H1 (cell line): Measurements from ENCODE around the gene DGCR8. TPM values are rescaled to one million over a fixed set of nuclear protein-coding genes. Genes with fewer than 3 reads are reported as not detected.

Experiments used
- CTCF ChIA-PET: fragments of 300-600 bp; sonication (Branson Sonifier 250); formaldehyde crosslinking; loops from one replicate; lab custom pipeline; 2021; ENCODE audit not compliant: partially characterized antibody; lab: Charles Lee
- POLR2A ChIA-PET: fragments of 300-600 bp; sonication (Branson Sonifier 250); formaldehyde crosslinking; loops from one replicate; lab custom pipeline; 2021; ENCODE audit warnings: inconsistent platforms; ENCODE audit not compliant: partially characterized antibody; lab: Charles Lee
- DNase-seq, 2 experiments: peaks; one replicate each; pipeline versions ENCODE4 v3.0.0 to v3.0.0-alpha.2; 2010 to 2022; ENCODE audit warnings: low spot score in 2 of 2, low read depth in 1 of 2, mixed read lengths in 1 of 2
- FAIRE-seq: peaks from 2 replicates; lab custom pipeline; 2011; peaks lifted over from hg19 to GRCh38; lab: Jason Lieb, UNC
- H2AFZ ChIP-seq: 2 replicates; pipeline ENCODE4 v1.8.1; 2012; ENCODE audit warnings: low read length, inconsistent platforms
- H2AK5ac ChIP-seq: 2 replicates; pipeline ENCODE4 v1.6.1; 2013; ENCODE audit warnings: low read depth, low read length
- H2BK120ac ChIP-seq: replicated peaks from 2 replicates; pipeline ENCODE3; 2013; ENCODE audit warnings: low read depth, low read length, inconsistent platforms
- H2BK12ac ChIP-seq: 2 replicates; pipeline ENCODE4 v1.6.1; 2013; ENCODE audit warnings: low read depth, low read length
- H2BK15ac ChIP-seq: 2 replicates; pipeline ENCODE4 v1.6.1; 2013; ENCODE audit warnings: low read length
- H2BK20ac ChIP-seq: 2 replicates; pipeline ENCODE4 v1.6.1; 2013; ENCODE audit warnings: low read length
- H2BK5ac ChIP-seq: 2 replicates; pipeline ENCODE4 v1.6.1; 2013; ENCODE audit warnings: low read depth, low read length
- H3K14ac ChIP-seq: 2 replicates; pipeline ENCODE4 v1.6.1; 2013; ENCODE audit warnings: inconsistent platforms; ENCODE audit not compliant: insufficient read length
- H3K18ac ChIP-seq: 2 replicates; pipeline ENCODE4 v1.6.1; 2013; ENCODE audit warnings: low read length; ENCODE audit errors: extremely low read depth
- H3K23ac ChIP-seq: 2 replicates; pipeline ENCODE4 v1.6.1; 2013; ENCODE audit warnings: inconsistent platforms; ENCODE audit not compliant: insufficient read length
- H3K23me2 ChIP-seq: 2 replicates; pipeline ENCODE4 v1.6.1; 2013; ENCODE audit warnings: low read depth, low read length
- H3K27ac ChIP-seq: 2 replicates; pipeline ENCODE4 v1.6.1; 2011; ENCODE audit warnings: low read depth, low read length, inconsistent platforms
- H3K27me3 ChIP-seq, 4 experiments: replicated peaks in 1 of 4; 1 replicate in 1 of 4; 2 replicates in 3 of 4; pipeline versions ENCODE4 v1.6.1 to v1.8.1; 2011 to 2013; ENCODE audit warnings: low read length in 3 of 4, mild to moderate bottlenecking in 3 of 4, inconsistent platforms in 2 of 4, mixed read lengths in 2 of 4, moderate library complexity in 1 of 4; ENCODE audit not compliant: control insufficient read depth in 3 of 4, insufficient read depth in 3 of 4; ENCODE audit errors: extremely low read depth in 1 of 4
- H3K36me3 ChIP-seq, 4 experiments: 2 replicates each; pipeline versions ENCODE4 v1.6.1 to v1.8.1; 2011 to 2013; ENCODE audit warnings: mild to moderate bottlenecking in 4 of 4, low read length in 3 of 4, moderate library complexity in 2 of 4, control low read depth in 1 of 4, inconsistent platforms in 1 of 4; ENCODE audit not compliant: insufficient read depth in 4 of 4, control insufficient read depth in 2 of 4
- H3K4ac ChIP-seq: replicated peaks from 2 replicates; pipeline ENCODE3; 2013; ENCODE audit warnings: low read length, low read depth, mixed read lengths, inconsistent platforms; ENCODE audit not compliant: insufficient read length
- H3K4me1 ChIP-seq, 4 experiments: replicated peaks in 1 of 4; 1 replicate in 1 of 4; 2 replicates in 3 of 4; pipeline versions ENCODE4 v1.6.1 to v1.8.1; 2011 to 2013; ENCODE audit warnings: low read length in 3 of 4, inconsistent platforms in 2 of 4, mixed read lengths in 1 of 4; ENCODE audit not compliant: insufficient read depth in 4 of 4, control insufficient read depth in 3 of 4
- H3K4me2 ChIP-seq, 2 experiments: 2 replicates each; pipeline versions ENCODE4 v1.6.1 to v1.8.1; 2011 to 2013; ENCODE audit warnings: low read depth in 2 of 2, low read length in 2 of 2, control low read depth in 1 of 2, inconsistent platforms in 1 of 2, mild to moderate bottlenecking in 1 of 2; ENCODE audit not compliant: insufficient read depth in 1 of 2
- H3K4me3 ChIP-seq, 4 experiments: fragments of 200-600, 300-600 bp in 1 of 4; sonication (generic), shearing (Covaris generic), sonication (Bioruptor Twin) in 1 of 4; 2 replicates each; pipeline versions ENCODE4 v1.5.1 to v1.8.1; 2011 to 2016; ENCODE audit warnings: low read length in 4 of 4, low read depth in 3 of 4, control low read depth in 2 of 4, inconsistent platforms in 2 of 4, mild to moderate bottlenecking in 2 of 4, mixed read lengths in 1 of 4, moderate library complexity in 1 of 4; ENCODE audit not compliant: insufficient read depth in 2 of 4; ENCODE audit errors: extremely low read depth in 1 of 4
- H3K56ac ChIP-seq: replicated peaks from 2 replicates; pipeline ENCODE3; 2013; ENCODE audit warnings: low read depth, mild to moderate bottlenecking, mixed read lengths, low read length, inconsistent platforms; ENCODE audit not compliant: insufficient read length
- H3K79me1 ChIP-seq: 2 replicates; pipeline ENCODE4 v1.6.1; 2013; ENCODE audit warnings: low read depth, low read length, control low read depth
- H3K79me2 ChIP-seq, 2 experiments: 2 replicates each; pipeline versions ENCODE4 v1.6.1 to v1.8.1; 2012 to 2013; ENCODE audit warnings: low read length in 2 of 2, mild to moderate bottlenecking in 2 of 2, inconsistent platforms in 1 of 2; ENCODE audit not compliant: insufficient read depth in 2 of 2, control insufficient read depth in 1 of 2
- H3K9ac ChIP-seq, 4 experiments: replicated peaks in 1 of 4; 1 replicate in 1 of 4; 2 replicates in 3 of 4; pipeline versions ENCODE4 v1.6.1 to v1.8.1; 2011 to 2013; ENCODE audit warnings: low read depth in 3 of 4, low read length in 3 of 4, control low read depth in 2 of 4, mild to moderate bottlenecking in 2 of 4, moderate library complexity in 2 of 4, inconsistent platforms in 1 of 4; ENCODE audit errors: extremely low read depth in 1 of 4
- H3K9me3 ChIP-seq, 2 experiments: 2 replicates each; pipeline versions ENCODE4 v1.6.1 to v1.8.1; 2012 to 2013; ENCODE audit warnings: mild to moderate bottlenecking in 2 of 2, moderate library complexity in 2 of 2, control low read depth in 1 of 2, inconsistent platforms in 1 of 2, low read depth in 1 of 2, low read length in 1 of 2, mixed read lengths in 1 of 2; ENCODE audit not compliant: insufficient read depth in 2 of 2
- H4K20me1 ChIP-seq, 2 experiments: replicated peaks in 1 of 2; 2 replicates each; pipeline versions ENCODE3 to v1.8.1; 2011 to 2013; ENCODE audit warnings: inconsistent platforms in 2 of 2, low read length in 2 of 2, mild to moderate bottlenecking in 1 of 2; ENCODE audit not compliant: insufficient read depth in 2 of 2, control insufficient read depth in 1 of 2
- H4K5ac ChIP-seq: 2 replicates; pipeline ENCODE4 v1.6.1; 2013; ENCODE audit warnings: low read length, low read depth, mixed read lengths, inconsistent platforms; ENCODE audit not compliant: insufficient read length
- H4K8ac ChIP-seq: 2 replicates; pipeline ENCODE4 v1.8.0; 2013; ENCODE audit warnings: mild to moderate bottlenecking, moderate library complexity, low read length, inconsistent platforms; ENCODE audit not compliant: insufficient read depth; ENCODE audit errors: extremely low read depth
- H4K91ac ChIP-seq: replicated peaks from 2 replicates; pipeline ENCODE3; 2013; ENCODE audit warnings: low read length, mixed read lengths, inconsistent platforms; ENCODE audit not compliant: insufficient read length
- CBX8 ChIP-seq: fragments of 300-800, 300-1000 bp; sonication (generic); IDR thresholded peaks from 2 replicates; pipeline ENCODE4 v1.7.1; 2016; ENCODE audit warnings: low read depth, low read length, borderline replicate concordance
- CHD1 ChIP-seq: IDR thresholded peaks from 2 replicates; pipeline ENCODE4 v1.6.1; 2012; ENCODE audit warnings: low read depth, low read length, improper control_type of control experiment
- GTF2F1 ChIP-seq: IDR thresholded peaks from 2 replicates; pipeline ENCODE4 v1.6.1; 2012; ENCODE audit warnings: low read depth, low read length, improper control_type of control experiment, borderline replicate concordance
- KDM4A ChIP-seq: IDR thresholded peaks from one replicate; pipeline ENCODE4 v1.7.1; 2012; ENCODE audit warnings: low read depth, mild to moderate bottlenecking, moderate library complexity, low read length, inconsistent platforms; ENCODE audit not compliant: severe bottlenecking
- POLR2A ChIP-seq, 2 experiments: IDR thresholded peaks; 1 replicate in 1 of 2; 2 replicates in 1 of 2; pipeline ENCODE4 v1.6.1; 2011; ENCODE audit warnings: low read depth in 2 of 2, low read length in 2 of 2, mild to moderate bottlenecking in 2 of 2; ENCODE audit errors: control extremely low read depth in 1 of 2
- POLR2AphosphoS5 ChIP-seq: IDR thresholded peaks from 2 replicates; pipeline ENCODE4 v1.6.1; 2011; ENCODE audit warnings: low read depth, low read length
- WGBS, 2 experiments: shearing (Covaris generic) in 1 of 2; methylation state at CpG; one replicate each; pipeline versions ENCODE4 v1.1.6 to v1.1.7; 2013 to 2015; ENCODE audit warnings: low lambda C conversion rate in 2 of 2, mixed read lengths in 2 of 2, inconsistent platforms in 1 of 2, low coverage in 1 of 2, missing lambda C conversion rate in 1 of 2; ENCODE audit not compliant: insufficient replicate concordance in 2 of 2, insufficient coverage in 1 of 2, insufficient read length in 1 of 2; ENCODE audit errors: extremely low coverage in 1 of 2, missing lambda C conversion rate in 1 of 2; 5-methylcytosine and 5-hydroxymethylcytosine counted together
- polyA plus RNA-seq, 7 experiments: library from polyadenylated mRNA; depleted of rRNA in 3 of 7; stranded (reverse) in 5 of 7; unstranded in 2 of 7; fragments of >200 nt in 5 of 7; fragments of 200-250 nt in 2 of 7; gene quantifications; 1 replicate in 5 of 7; 2 replicates in 1 of 7; 4 replicates in 1 of 7; pipeline versions ENCODE4 v1.2.1 to v1.2.3, GENCODE V29; 2011 to 2013; ENCODE audit warnings: missing spikeins in 2 of 7, mixed read lengths in 2 of 7
- total RNA-seq: library from RNA; stranded (reverse); fragmentation: NEBNext Ultra II Directional; extraction: Animal tissue kit (Norgen Biotek cat#: 25700); gene quantifications from 2 replicates; pipeline ENCODE4 v1.2.1, GENCODE V29; 2021
- TF ChIP-seq, protein P1 (sequence below): IDR thresholded peaks from 2 replicates; pipeline ENCODE4 v1.6.1; 2011; ENCODE audit warnings: low read depth, mild to moderate bottlenecking, low read length; ENCODE audit not compliant: insufficient read depth

DGCR8 gene
- total and polyA plus RNA-seq, 2 of the 8 experiments (the other 6 are each of a cell fraction or from before 2014, with no cell fraction given), result 23.7 to 43.7 TPM

DNA sequence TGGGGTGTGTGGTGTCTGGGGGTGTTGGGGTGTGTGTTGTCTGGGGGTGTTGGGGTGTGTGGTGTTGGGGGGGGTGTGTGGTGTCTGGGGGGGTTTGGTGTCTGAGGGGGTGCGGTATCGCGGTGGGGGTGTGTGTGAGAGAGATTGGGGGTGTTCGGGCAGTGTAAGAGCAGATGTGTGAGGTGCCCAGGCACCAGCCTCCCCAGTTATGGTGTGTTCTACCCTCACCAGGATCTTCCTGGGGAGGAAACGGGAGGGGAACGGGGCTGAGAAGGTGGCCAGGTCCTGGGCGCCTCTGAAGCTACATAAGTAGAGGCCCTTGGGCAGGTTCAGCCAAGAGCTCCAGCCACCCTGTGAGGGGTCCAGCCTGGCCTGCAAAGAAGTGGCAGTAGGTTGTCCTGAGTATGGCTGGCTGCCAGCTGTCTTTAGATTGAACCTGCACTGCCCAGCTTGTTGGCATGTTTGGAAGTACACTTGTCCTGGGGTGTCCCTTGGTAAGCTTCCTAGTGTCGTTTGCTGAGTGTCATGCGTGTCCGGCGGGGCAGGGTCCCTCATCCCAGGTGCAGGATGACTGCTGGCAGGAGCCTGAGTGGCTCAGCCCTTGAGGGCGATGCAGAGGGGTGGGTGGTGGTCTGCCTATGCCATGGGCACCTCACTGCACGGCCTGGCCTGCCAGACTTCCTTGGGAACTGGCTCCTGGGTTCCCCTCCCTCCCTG is 43.5 kb downstream of the DGCR8 start:
- Histone ChIP-seq H3K4me2 (no peak overlapping the region), H3K4me1 (peaks cover 0 to 13% (median 5%) of the 10 kb centered on the region in 4 experiments; a peak in 5 of 7 replicates), H2BK5ac (no peak overlapping the region; the same call in 1 of the 2 replicates), H2BK20ac (no peak overlapping the region), H3K36me3 (peaks cover 54 to 84% (median 68%) of the 10 kb centered on the region in 4 experiments), H3K9me3 (no peaks in the 10 kb centered on the region), H3K27ac (no peak overlapping the region), H2AFZ (no peak overlapping the region), H4K91ac (no peak overlapping the region), H3K14ac (no peak overlapping the region), H3K9ac (no peak overlapping the region), H3K79me2 (peaks cover 39 to 60% of the 10 kb centered on the region in 2 experiments), H2AK5ac (no peak overlapping the region), H2BK12ac (no peak overlapping the region), H3K4me3 (no peak overlapping the region), H3K23me2 (peaks cover 7% of the 10 kb centered on the region; the same call in 1 of the 2 replicates), H2BK120ac (no peak overlapping the region), H2BK15ac (no peak overlapping the region), H3K4ac (no peak overlapping the region), H4K5ac (no peak overlapping the region), H3K27me3 (no peaks in the 10 kb centered on the region), H4K20me1 (peaks cover 41 to 51% of the 10 kb centered on the region in 2 experiments), H3K56ac (no peak overlapping the region), H3K79me1 (peaks cover 8% of the 10 kb centered on the region; the same call in 1 of the 2 replicates), H3K18ac (no peak overlapping the region), H4K8ac (peak overlapping the region; percentile 64), H3K23ac (no peak overlapping the region)
- 95% methylated on average over 8 of the region's 13 CpGs; no CpG with 5 or more reads in 1 of the 2 experiments for WGBS, 2 experiments
- POLR2A ChIA-PET, result interaction anchor here (0.8 to 8.3 kb wide), 10 partner anchors 5 to 138 kb away, joined by 3 to 223 read pairs (median 4); partner anchors contain the start of genes RANBP1 and TRMT2A
- FAIRE-seq (no peak), DNase-seq (no peak)
- CTCF ChIA-PET, result interaction anchor here (1.9 kb wide), 1 partner anchor 110 kb away, joined by 5 read pairs; no protein-coding TSS in a partner anchor
- TF ChIP-seq POLR2A (IDR thresholded peaks at IDR 0.05; ENCODE audit: control extremely low read depth in 1 of 2, low read depth in 2 of 2, low read length in 2 of 2), result peak; percentile 37 to 43
- no peak for TF ChIP-seq CHD1
- TF ChIP-seq GTF2F1, result no peak
- no peak for TF ChIP-seq KDM4A
- TF ChIP-seq POLR2AphosphoS5, result peak; percentile 51
- TF ChIP-seq, protein P1, sequence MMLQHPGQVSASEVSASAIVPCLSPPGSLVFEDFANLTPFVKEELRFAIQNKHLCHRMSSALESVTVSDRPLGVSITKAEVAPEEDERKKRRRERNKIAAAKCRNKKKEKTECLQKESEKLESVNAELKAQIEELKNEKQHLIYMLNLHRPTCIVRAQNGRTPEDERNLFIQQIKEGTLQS, result no peak
- no peak for TF ChIP-seq CBX8
